Activated naive CD8-positive, alpha-beta T cell treated with anti-CD3 and anti-CD28 coated beads for 36 hours (primary cell): Measurements from ENCODE around the gene SLC27A6. TPM values are rescaled to one million over a fixed set of nuclear protein-coding genes. Genes with fewer than 3 reads are reported as not detected.

ENCODE experiments used
- DNase-seq: peaks from one replicate; pipeline ENCODE4 v3.0.0; 2021
- H3K27ac Mint-ChIP-seq: one replicate; pipeline ENCODE4 v1.8.0; 2022; ENCODE audit warnings: mild to moderate bottlenecking, moderate library complexity, mixed read lengths
- H3K27me3 Mint-ChIP-seq: one replicate; pipeline ENCODE4 v1.8.0; 2022; ENCODE audit warnings: mild to moderate bottlenecking, mixed read lengths
- H3K36me3 Mint-ChIP-seq: one replicate; pipeline ENCODE4 v1.8.0; 2021; ENCODE audit warnings: mild to moderate bottlenecking, mixed read lengths
- H3K4me1 Mint-ChIP-seq: one replicate; pipeline ENCODE4 v1.8.0; 2021; ENCODE audit warnings: mixed read lengths
- H3K4me3 Mint-ChIP-seq: one replicate; pipeline ENCODE4 v1.8.0; 2022; ENCODE audit warnings: mild to moderate bottlenecking, moderate library complexity, mixed read lengths
- H3K9me3 Mint-ChIP-seq: one replicate; pipeline ENCODE4 v1.8.0; 2022; ENCODE audit warnings: mixed read lengths
- total RNA-seq, 2 experiments: library from RNA; stranded (reverse); gene quantifications; one replicate each; pipeline ENCODE4 v1.2.3, GENCODE V29; 2021

Gene SLC27A6
- total RNA-seq, 2 experiments from 2014 or later, result not detected

DNA sequence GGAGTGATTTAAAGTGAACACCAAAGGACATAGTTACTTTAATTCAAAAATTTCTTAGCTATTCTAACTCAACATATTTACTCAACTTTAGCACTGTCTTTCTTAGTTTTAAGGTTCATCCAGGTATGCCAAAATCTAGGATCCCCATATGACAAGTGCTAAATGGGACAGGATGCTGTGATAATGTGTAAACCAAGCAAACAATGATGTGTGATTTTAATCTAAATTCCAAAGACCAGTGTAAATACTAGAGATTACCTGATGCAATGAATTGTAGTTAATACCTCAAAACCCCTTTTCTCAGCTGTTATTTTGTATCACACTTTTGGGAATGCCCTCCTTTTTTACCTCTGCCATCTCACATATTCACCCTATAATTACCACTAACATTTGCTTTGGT is 102.5 kb downstream of the SLC27A6 start:
- DNase-seq, result no peak
- H3K9me3 Mint-ChIP-seq, result no peaks in the 10 kb centered on the region
- H3K36me3 Mint-ChIP-seq, result no peaks in the 10 kb centered on the region
- H3K4me1 Mint-ChIP-seq, result no peaks in the 10 kb centered on the region
- H3K4me3 Mint-ChIP-seq, result no peak overlapping the region
- no peak overlapping the region for H3K27ac Mint-ChIP-seq
- H3K27me3 Mint-ChIP-seq, result peaks cover under 1% of the 10 kb centered on the region

DNA sequence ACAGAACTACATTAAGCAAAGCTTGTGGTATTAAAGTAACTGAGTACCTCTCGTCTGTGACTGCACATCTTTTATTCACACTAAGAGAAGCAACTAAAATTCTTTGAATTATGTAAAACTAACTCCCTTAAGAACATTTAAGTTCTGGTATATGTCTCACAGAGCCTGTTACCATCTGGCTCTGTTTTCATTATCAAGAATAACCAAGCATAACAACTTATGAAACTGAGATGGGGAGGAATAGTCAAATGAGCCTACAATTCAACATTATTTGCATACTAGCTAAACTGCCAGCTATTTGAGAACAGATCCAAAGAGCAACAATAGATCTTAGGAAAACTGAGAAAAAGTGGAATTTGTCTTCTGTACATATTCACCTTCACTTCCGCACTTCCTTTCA is 104.0 kb downstream of the SLC27A6 start:
- no peaks in the 10 kb centered on the region for H3K36me3 Mint-ChIP-seq
- H3K27me3 Mint-ChIP-seq, result peaks cover 6% of the 10 kb centered on the region
- no peak for DNase-seq
- no peaks in the 10 kb centered on the region for H3K9me3 Mint-ChIP-seq
- H3K27ac Mint-ChIP-seq, result no peak overlapping the region
- H3K4me3 Mint-ChIP-seq, result no peak overlapping the region
- no peaks in the 10 kb centered on the region for H3K4me1 Mint-ChIP-seq

DNA sequence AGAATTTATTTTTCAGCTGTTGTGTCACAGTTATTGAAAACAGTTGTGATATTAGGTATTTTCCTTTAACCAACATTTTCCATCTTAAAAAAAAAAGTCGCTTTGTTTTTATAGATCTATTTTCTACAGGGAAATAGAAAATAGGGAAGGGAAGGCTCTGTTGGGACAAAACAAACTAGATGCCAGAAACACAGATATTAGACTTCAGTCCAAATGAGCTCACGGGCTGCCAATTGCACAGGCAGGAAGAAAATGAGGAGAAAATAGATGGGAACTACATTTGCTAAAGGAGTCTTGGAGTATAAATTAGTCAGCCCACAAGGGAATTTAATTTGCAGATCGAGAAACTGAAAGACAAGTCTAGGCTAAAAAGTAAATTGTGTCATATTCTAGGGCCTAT is 107.8 kb downstream of the SLC27A6 start:
- Mint-ChIP-seq H3K4me1 (no peaks in the 10 kb centered on the region), H3K27ac (no peak overlapping the region), H3K4me3 (no peak overlapping the region), H3K36me3 (no peaks in the 10 kb centered on the region), H3K27me3 (peaks cover 6% of the 10 kb centered on the region), H3K9me3 (no peaks in the 10 kb centered on the region)
- no peak for DNase-seq

DNA sequence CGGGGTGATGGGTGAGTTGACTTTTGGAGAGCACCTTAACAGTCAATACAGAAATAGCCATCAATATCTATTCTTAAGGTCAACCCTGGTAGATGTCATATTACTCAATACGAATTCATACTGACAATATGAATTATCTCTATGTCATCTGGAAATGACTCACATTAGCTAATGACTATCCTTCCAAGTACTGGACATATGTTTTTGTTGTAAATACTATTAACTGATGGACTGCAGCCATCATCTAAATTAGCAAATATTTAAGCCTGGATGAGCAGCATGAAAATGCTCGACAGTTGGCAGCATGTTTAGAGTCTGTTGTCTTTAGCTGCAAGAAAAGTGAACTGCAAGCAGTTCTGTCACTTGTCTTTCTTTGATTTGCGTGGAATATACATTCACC is 109.6 kb downstream of the SLC27A6 start:
- no peak overlapping the region for H3K27ac Mint-ChIP-seq
- peaks cover 6% of the 10 kb centered on the region for H3K27me3 Mint-ChIP-seq
- H3K9me3 Mint-ChIP-seq, result no peaks in the 10 kb centered on the region
- H3K4me3 Mint-ChIP-seq, result no peak overlapping the region
- no peaks in the 10 kb centered on the region for H3K4me1 Mint-ChIP-seq
- no peaks in the 10 kb centered on the region for H3K36me3 Mint-ChIP-seq
- DNase-seq, result no peak

DNA sequence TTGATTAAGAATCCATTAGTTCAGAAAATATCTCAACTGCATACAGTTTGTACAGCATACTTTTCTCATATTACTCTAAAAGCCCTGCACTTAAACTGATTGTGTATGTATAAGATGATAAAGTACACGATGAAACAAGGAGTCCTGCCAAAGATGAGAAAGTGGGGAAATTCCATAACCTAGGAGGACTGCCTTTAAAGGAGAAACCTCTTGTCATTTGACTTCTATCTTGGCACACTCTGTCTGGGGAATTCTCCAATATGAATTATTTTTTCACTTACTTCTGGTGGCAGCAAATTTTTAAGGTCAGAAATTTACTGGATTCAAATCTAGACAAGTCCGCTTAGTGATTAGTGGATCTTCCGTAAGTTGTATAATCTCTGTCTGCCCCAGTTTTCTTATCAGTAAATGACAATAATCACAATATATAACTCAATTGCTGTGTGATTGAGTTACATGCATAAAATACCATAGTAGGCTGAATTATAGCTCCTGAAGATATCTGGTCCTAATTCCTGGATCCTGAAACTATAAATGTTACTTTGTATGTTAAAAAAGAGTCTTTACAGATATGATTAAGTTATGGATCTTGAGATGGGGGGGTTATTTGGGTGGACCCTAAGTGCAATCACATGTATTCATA is 112.3 kb downstream of the SLC27A6 start:
- Mint-ChIP-seq H3K4me3 (no peak overlapping the region), H3K27me3 (peaks cover 10% of the 10 kb centered on the region), H3K36me3 (no peaks in the 10 kb centered on the region), H3K4me1 (no peaks in the 10 kb centered on the region), H3K9me3 (no peaks in the 10 kb centered on the region), H3K27ac (no peak overlapping the region)
- no peak for DNase-seq

DNA sequence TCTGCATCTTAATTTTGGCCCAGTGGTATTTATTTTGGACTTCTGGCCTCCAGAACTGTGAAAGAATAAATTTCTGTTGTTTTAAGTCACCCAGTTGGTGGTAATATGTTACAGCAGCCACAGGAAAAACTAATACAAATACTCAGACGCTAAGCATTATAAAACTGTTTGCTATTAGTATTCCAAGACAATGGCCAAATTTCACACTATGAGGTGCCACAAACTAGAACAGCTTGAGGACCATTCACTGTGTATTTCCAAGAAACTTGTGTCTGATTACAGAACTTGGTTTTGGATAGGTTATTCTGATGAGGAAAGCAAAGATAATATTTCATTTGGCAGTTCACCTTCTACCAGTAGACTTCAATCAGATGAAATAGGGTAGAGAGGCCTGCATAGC is 113.0 kb downstream of the SLC27A6 start:
- Mint-ChIP-seq H3K9me3 (no peaks in the 10 kb centered on the region), H3K4me1 (no peaks in the 10 kb centered on the region), H3K4me3 (no peak overlapping the region), H3K27ac (no peak overlapping the region), H3K36me3 (no peaks in the 10 kb centered on the region), H3K27me3 (peaks cover 4% of the 10 kb centered on the region)
- no peak for DNase-seq

DNA sequence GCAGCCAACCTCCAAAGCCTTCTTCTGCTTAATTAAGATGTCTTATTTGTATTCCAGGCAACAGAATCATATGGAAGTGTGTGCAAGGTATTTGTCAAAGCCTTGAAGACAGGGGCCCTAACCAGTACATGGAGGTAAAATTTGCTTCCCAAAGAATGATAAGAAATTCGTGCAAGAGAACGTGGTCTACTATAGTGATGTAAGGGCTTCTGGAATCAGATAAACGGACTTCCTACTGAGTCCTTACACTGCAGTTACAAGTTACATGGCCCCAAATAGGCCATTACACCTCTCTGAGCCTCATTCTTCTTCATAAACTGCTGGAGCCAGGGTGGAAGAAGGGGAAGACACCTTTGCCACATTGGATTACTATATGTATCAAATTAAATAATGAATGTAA is 113.4 kb downstream of the SLC27A6 start:
- H3K36me3 Mint-ChIP-seq, result no peaks in the 10 kb centered on the region
- no peak overlapping the region for H3K27ac Mint-ChIP-seq
- no peaks in the 10 kb centered on the region for H3K9me3 Mint-ChIP-seq
- H3K4me3 Mint-ChIP-seq, result no peak overlapping the region
- DNase-seq, result no peak
- H3K27me3 Mint-ChIP-seq, result peaks cover 4% of the 10 kb centered on the region
- no peaks in the 10 kb centered on the region for H3K4me1 Mint-ChIP-seq

DNA sequence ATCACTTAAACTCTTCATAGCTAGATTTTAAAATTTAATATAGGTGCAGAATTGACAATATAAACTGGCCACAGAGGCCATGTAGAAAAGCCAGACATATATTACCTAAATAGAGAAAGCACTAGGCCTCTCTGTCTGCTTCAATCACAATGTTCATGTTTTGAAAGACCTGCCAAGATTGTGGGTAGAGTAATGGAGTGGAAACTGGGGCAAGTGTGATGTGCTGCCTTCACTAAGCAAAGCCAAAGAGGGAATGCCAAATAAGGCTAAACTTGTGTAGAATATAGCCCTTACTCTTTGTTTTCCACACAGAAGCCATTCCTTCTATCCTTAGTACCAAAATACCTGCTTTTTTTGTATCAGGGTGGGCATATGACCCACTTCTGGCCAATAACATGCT is 114.2 kb downstream of the SLC27A6 start:
- no peak for DNase-seq

DNA sequence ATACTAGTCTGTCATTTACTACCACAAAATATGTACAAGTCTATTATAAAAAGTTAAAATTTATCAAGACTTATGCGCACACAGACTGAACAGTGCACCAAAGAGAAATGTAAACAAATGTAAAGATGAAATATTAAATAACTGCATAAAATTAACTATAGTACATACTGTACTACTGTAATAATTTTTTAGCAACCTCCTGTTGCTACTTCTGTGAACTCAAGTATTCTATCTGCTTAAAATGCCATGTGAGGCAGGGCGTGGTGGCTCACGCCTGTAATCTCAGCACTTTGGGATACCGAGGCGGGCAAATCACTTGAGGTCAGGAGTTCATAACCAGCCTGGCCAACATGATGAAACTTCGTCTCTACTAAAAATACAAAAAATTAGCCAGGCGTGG is 115.5 kb downstream of the SLC27A6 start:
- H3K27me3 Mint-ChIP-seq, result peaks cover 4% of the 10 kb centered on the region
- H3K9me3 Mint-ChIP-seq, result no peaks in the 10 kb centered on the region

More for the DNA sequence above, 114.2 kb downstream of the SLC27A6 start:
- no peaks in the 10 kb centered on the region for H3K4me1 Mint-ChIP-seq
- peaks cover 4% of the 10 kb centered on the region for H3K27me3 Mint-ChIP-seq
- no peak overlapping the region for H3K27ac Mint-ChIP-seq
- H3K4me3 Mint-ChIP-seq, result no peak overlapping the region
- no peaks in the 10 kb centered on the region for H3K9me3 Mint-ChIP-seq
- H3K36me3 Mint-ChIP-seq, result no peaks in the 10 kb centered on the region

DNA sequence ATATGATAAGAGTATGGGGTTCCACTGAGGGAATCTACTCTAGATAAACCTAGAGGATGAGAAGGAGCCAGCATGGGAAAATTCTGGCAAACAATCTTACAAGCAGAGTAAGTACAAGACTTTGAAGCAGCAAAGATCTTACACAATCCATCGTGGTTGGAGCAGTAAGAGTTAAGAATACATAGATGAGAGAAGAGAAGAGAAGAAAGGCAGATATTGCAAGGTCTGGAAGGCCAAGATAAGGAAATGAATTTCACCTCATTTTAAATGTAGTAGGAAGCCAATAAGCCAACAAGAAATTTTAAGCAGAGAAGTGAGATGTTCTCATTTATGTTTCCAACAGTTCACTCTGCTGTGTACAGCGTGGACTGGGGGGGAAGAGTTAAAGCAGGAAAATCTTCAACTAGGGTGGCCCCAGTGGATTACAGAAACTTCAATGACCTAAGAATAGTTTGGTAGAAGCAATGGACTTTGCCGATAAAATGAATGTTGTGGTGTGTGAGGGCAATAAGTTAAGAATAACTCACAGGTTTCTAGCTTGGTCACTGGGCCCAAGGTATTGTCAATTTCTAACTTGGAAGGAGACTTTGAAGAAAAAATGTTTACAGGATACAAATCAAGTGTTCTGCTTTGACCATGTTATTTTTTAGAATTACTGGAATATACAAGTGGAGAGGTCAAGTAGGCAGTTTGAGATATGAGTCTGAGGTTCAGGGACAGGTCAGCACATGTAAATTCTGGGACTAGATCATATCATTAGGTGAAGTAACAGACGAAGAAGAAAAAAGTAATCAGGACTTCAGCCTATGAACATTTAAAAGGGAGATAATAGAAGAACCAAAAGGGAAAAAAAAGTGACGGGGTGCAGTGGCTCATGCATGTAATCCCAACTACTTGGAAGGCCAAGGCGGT is 117.2 kb downstream of the SLC27A6 start:
- Mint-ChIP-seq H3K9me3 (no peaks in the 10 kb centered on the region), H3K27ac (no peak overlapping the region), H3K4me3 (no peak overlapping the region), H3K36me3 (no peaks in the 10 kb centered on the region), H3K4me1 (no peaks in the 10 kb centered on the region), H3K27me3 (peaks cover 5% of the 10 kb centered on the region)
- DNase-seq, result no peak

More for the DNA sequence above, 115.5 kb downstream of the SLC27A6 start:
- Mint-ChIP-seq H3K36me3 (no peaks in the 10 kb centered on the region), H3K4me1 (no peaks in the 10 kb centered on the region), H3K27ac (no peak overlapping the region), H3K4me3 (no peak overlapping the region)
- DNase-seq, result no peak

Other genes with a start within 250 kb of the SLC27A6 start
- gene ISOC1, start 129.3 kb downstream of the SLC27A6 start, total RNA-seq, result 10 to 100 TPM; 24.3 to 25.8 TPM